ENCODE data around the gene LRRN3. TPM values are rescaled to one million over a fixed set of nuclear protein-coding genes. Genes with fewer than 3 reads are reported as not detected.

LRRN3 gene
- total RNA-seq, 1 donor from 2014 or later = 6.1 TPM

DNA sequence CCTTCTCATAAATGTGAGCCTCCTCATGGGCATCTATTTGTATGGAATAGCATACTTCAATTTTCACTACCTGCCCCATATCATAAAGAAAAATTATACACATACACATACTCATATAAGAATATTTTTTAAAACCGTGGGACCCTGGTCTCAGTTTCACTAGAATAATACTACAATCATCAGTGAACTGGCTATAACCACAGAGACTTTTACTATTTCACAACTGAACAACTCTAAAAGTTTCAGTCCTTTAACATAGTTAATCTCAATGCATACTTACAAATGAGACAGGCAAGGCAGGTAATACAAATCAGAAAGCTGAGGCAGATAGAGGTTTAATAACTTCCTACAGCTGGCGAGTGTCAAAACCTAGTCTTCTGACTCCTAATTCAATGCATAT, 83.1 kb downstream of the LRRN3 start:
- DNase-seq (no peak), ATAC-seq (no peak)
- Histone ChIP-seq H3K36me3 (no peaks in the 10 kb centered on the region), H3K4me1 (no peaks in the 10 kb centered on the region), H3K27me3 (ENCODE audit: low read depth) (no peaks in the 10 kb centered on the region), H3K27ac (no peak overlapping the region), H3K4me3 (no peak overlapping the region), H3K9me3 (no peaks in the 10 kb centered on the region)
- TF ChIP-seq, protein P1, sequence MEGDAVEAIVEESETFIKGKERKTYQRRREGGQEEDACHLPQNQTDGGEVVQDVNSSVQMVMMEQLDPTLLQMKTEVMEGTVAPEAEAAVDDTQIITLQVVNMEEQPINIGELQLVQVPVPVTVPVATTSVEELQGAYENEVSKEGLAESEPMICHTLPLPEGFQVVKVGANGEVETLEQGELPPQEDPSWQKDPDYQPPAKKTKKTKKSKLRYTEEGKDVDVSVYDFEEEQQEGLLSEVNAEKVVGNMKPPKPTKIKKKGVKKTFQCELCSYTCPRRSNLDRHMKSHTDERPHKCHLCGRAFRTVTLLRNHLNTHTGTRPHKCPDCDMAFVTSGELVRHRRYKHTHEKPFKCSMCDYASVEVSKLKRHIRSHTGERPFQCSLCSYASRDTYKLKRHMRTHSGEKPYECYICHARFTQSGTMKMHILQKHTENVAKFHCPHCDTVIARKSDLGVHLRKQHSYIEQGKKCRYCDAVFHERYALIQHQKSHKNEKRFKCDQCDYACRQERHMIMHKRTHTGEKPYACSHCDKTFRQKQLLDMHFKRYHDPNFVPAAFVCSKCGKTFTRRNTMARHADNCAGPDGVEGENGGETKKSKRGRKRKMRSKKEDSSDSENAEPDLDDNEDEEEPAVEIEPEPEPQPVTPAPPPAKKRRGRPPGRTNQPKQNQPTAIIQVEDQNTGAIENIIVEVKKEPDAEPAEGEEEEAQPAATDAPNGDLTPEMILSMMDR (IDR thresholded peaks at IDR 0.05) = no peak
- intact Hi-C loops (cut with DNase I) = no loop called here

- Histone ChIP-seq H3K36me3 (no peaks in the 10 kb centered on the region), H3K27me3 (ENCODE audit: low read depth) (no peaks in the 10 kb centered on the region), H3K4me3 (no peak overlapping the region), H3K27ac (no peak overlapping the region), H3K9me3 (no peaks in the 10 kb centered on the region), H3K4me1 (no peaks in the 10 kb centered on the region)
- intact Hi-C loops (cut with DNase I) = no loop called here
- ATAC-seq (no peak), DNase-seq (no peak)
- TF ChIP-seq, protein P1 (IDR thresholded peaks at IDR 0.05) = no peak
Observed at GRCh38 chr7:111174510-111174909, 83.6 kb downstream of the LRRN3 start.

Data from lower lobe of right lung (tissue), 2 donors.